NB4 (cell line): ENCODE results near the gene EPHA6.

ENCODE experiments used
- POLR2A ChIP-seq: IDR thresholded peaks from 2 replicates; pipeline ENCODE4 v1.6.1; 2011; ENCODE audit warnings: mild to moderate bottlenecking; ENCODE audit not compliant: insufficient read length; ENCODE audit errors: extremely low read depth
- TF ChIP-seq, protein P1 (sequence below): IDR thresholded peaks from one replicate; pipeline ENCODE4 v1.5.1; 2012; ENCODE audit warnings: low read depth, low read length

DNA sequence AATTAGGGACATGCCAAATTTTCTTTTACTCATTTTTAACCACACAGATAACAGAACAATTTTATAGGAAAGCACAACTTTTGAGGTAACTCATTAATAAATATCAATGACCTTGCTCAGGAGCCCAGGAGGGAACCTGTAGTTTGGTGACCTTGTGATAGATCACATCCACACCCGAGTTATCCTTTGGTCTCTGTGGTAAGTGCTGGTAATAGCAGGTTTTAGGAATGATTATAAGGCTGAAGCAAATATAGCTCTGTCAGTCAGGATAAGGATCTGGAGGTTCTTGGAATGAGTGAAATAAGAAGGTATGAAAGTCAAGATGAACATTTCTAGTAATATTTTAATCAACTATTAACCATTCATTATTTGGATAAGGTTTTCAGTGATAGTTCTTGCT, 46.5 kb downstream of the EPHA6 start:
- no peak for TF ChIP-seq POLR2A
- TF ChIP-seq, protein P1, sequence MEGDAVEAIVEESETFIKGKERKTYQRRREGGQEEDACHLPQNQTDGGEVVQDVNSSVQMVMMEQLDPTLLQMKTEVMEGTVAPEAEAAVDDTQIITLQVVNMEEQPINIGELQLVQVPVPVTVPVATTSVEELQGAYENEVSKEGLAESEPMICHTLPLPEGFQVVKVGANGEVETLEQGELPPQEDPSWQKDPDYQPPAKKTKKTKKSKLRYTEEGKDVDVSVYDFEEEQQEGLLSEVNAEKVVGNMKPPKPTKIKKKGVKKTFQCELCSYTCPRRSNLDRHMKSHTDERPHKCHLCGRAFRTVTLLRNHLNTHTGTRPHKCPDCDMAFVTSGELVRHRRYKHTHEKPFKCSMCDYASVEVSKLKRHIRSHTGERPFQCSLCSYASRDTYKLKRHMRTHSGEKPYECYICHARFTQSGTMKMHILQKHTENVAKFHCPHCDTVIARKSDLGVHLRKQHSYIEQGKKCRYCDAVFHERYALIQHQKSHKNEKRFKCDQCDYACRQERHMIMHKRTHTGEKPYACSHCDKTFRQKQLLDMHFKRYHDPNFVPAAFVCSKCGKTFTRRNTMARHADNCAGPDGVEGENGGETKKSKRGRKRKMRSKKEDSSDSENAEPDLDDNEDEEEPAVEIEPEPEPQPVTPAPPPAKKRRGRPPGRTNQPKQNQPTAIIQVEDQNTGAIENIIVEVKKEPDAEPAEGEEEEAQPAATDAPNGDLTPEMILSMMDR = no peak
